Measurements from ENCODE around the gene RPRD1B. TPM values are rescaled to one million over a fixed set of nuclear protein-coding genes. Genes with fewer than 3 reads are reported as not detected.

Gene RPRD1B
- total RNA-seq, 1 experiment from 2014 or later: 43.6 TPM

GRCh38 chr20:37987602-37988290, 45.8 kb upstream of the RPRD1B start:
- no peak overlapping the region for H2AFZ ChIP-seq (ENCODE audit: low read length)
- no peak overlapping the region for H3K4me3 ChIP-seq (ENCODE audit: low read length)
- peak overlapping the region; percentile 30; the same call in 1 of the 2 replicates for H3K4me2 ChIP-seq (ENCODE audit: low read length)
- H3K27me3 ChIP-seq (ENCODE audit: low read length): no peaks in the 10 kb centered on the region
- BruUV-seq (replicated peaks): no TSS peak
- H3F3A ChIP-seq (ENCODE audit: low read length, unreplicated experiment): peaks cover 9% of the 10 kb centered on the region
- peak overlapping the region; percentile 94 for H3K27ac ChIP-seq (ENCODE audit: low read length)
- no peaks in the 10 kb centered on the region for H3K9me2 ChIP-seq (replicated peaks; ENCODE audit: low read length)
- CTCF ChIA-PET: no interaction called here
- intact Hi-C loops (cut with micrococcal nuclease): no loop called here
- peaks cover 63% of the 10 kb centered on the region for H3K4me1 ChIP-seq (ENCODE audit: insufficient read depth, low read length)
- POLR2A ChIA-PET (ENCODE audit: unreplicated experiment): no interaction called here
- no peaks in the 10 kb centered on the region for H4K20me1 ChIP-seq (ENCODE audit: low read length)
- peak overlapping the region; percentile 34; the same call in 1 of the 2 replicates for H3K9ac ChIP-seq (ENCODE audit: low read length)
- H3K79me2 ChIP-seq (ENCODE audit: low read length): no peaks in the 10 kb centered on the region
- DNase-seq: no peak
- TF ChIP-seq EZH2 (IDR thresholded peaks at IDR 0.05; ENCODE audit: low read length, unreplicated experiment): no peak
- no peak for TF ChIP-seq CTCF (conservative IDR thresholded peaks at IDR 0.05; ENCODE audit: low read depth, low read length)
- TF ChIP-seq EZH2phosphoT487 (IDR thresholded peaks at IDR 0.05; ENCODE audit: borderline replicate concordance, low read length): no peak
- ATAC-seq: no peak
- H3K36me3 ChIP-seq (ENCODE audit: low read depth, low read length): peaks cover 15% of the 10 kb centered on the region
- no peaks in the 10 kb centered on the region for H3K9me3 ChIP-seq (ENCODE audit: low read length)

- Histone ChIP-seq H3K36me3 (ENCODE audit: low read depth, low read length) (peaks cover 15% of the 10 kb centered on the region), H3K4me1 (ENCODE audit: insufficient read depth, low read length) (peaks cover 70% of the 10 kb centered on the region), H3K4me2 (ENCODE audit: low read length) (no peak overlapping the region), H3K27ac (ENCODE audit: low read length) (peak overlapping the region; percentile 94), H2AFZ (ENCODE audit: low read length) (no peak overlapping the region), H3K9me2 (replicated peaks; ENCODE audit: low read length) (no peaks in the 10 kb centered on the region), H3F3A (ENCODE audit: low read length, unreplicated experiment) (peaks cover 9% of the 10 kb centered on the region), H3K9me3 (ENCODE audit: low read length) (no peaks in the 10 kb centered on the region), H4K20me1 (ENCODE audit: low read length) (no peaks in the 10 kb centered on the region), H3K9ac (ENCODE audit: low read length) (no peak overlapping the region), H3K79me2 (ENCODE audit: low read length) (no peaks in the 10 kb centered on the region), H3K27me3 (ENCODE audit: low read length) (no peaks in the 10 kb centered on the region), H3K4me3 (ENCODE audit: low read length) (no peak overlapping the region)
- DNase-seq (no peak), ATAC-seq (no peak)
- TF ChIP-seq CTCF (conservative IDR thresholded peaks at IDR 0.05; ENCODE audit: low read depth, low read length): no peak
- CTCF ChIA-PET: no interaction called here
- intact Hi-C loops (cut with micrococcal nuclease): no loop called here
- BruUV-seq (replicated peaks): no TSS peak
- POLR2A ChIA-PET (ENCODE audit: unreplicated experiment): no interaction called here
Observed at GRCh38 chr20:37988306-37988954, 45.1 kb upstream of the RPRD1B start.
